ENCODE measurements around the gene MAMLD1.

The MAMLD1 gene

DNA sequence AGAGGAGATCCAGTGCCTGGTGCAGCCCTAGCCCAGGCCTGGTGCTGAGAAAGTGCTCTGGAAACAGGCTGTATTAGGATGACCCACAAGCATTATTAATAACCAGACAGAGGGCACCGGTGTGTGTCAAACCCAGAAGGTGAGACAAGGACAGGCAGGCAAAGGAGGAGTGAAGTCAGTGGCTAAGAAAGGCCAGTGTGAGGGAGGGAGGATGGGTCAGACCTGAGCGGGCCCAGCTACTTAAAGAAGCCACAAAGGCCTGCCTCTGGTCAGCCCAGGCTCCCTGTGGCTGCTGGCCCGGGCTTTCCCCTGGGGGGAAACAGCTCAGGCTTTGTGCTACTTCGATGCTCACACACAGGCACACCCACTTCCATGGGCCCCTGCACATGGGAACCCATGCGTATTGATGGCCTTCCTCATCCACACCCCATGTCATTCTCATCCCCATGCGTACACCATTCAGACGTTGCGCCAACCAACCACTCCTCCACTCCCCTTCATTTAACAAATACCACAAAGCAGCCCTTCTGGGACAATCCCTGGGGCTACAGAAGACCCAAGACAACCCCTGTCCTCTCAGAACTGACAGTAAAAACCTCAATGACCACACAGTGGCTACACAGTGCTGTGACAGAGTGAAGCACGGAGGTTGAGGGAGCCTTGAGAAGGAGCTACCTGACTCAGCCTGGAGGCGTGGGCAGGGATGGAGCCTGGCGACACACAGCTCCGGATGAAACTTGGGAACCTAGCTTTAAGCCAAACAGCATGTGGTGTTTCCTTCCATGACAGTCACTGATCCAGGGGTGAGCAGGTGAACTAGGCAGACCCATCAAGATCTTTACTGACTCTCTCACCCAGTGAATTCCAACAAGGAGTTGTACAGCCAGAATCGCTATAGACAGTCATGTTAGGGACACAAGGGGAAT, 180.4 kb downstream of the MAMLD1 start:
- no peak for DNase-seq

DNA sequence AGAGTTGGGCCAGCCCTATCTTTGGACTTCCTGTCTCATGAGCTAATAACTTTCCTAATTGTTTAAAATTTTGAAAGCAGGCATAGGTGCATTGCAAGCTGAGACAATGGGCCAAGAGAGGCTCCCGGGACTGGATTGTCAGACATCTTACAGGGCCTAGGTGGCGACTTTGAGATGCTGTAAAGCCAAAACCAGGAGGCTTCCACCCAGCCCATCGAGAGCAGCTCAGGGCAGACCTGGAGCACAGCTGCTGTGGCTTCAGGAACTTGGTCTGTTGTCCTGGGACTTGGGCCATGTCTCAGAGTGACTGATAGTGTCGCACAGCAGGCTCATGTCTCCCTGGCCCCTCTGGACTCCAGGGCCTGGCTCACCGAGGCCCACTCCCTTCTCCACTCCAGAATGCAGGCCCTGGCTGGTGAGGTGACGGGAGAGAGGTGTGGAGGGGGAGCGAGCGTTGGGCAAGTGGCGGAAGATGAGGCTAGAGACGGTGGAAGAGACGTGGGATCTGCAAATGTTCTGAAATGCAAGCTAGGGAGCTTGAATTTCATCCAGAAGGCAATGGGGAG, 181.2 kb downstream of the MAMLD1 start:
- peak; percentile 47 for DNase-seq

GRCh38 chrX:150544835-150545770, 182.0 kb downstream of the MAMLD1 start:
- DNase-seq, result no peak

- no peak for DNase-seq
These were observed 183.6 kb downstream of the MAMLD1 start for GRCh38 chrX:150546711-150547153.

DNA sequence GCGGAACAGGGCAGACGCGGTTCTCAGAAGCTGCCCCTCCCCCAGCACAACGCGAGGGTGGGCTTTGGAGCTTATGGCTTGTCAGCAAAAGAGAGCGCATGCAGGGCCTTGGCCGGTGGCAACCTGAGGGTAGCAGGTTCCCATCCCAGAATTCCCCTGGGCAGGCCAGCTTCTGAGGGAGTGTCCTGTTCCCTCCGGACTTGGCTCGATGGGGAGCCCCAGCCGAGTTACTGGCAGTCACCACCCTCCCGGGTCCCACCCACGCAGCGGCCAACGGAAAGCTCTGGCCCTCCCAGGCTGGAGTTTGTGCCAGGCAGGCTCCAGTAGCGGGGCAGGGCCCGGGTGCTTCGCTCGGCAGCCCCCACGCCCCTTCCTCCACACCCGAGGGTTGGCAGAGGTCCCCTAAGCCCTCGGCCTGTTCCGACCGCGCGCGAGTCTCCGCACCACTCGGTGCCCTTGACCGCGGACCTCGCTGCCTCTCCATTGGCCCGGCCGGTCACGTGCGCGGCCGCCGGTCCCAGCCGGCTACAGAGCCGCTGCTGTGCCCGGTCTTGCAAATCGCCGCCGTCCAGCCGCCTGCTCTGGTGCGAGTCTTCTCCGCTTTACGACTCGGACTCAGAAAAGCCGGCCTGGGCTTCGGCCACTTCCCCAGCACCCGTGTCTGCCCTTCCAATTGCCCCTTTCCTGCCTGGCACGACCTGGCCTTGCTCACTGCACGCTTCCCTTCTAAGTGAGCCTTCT, 184.4 kb downstream of the MAMLD1 start:
- DNase-seq, result no peak

DNA sequence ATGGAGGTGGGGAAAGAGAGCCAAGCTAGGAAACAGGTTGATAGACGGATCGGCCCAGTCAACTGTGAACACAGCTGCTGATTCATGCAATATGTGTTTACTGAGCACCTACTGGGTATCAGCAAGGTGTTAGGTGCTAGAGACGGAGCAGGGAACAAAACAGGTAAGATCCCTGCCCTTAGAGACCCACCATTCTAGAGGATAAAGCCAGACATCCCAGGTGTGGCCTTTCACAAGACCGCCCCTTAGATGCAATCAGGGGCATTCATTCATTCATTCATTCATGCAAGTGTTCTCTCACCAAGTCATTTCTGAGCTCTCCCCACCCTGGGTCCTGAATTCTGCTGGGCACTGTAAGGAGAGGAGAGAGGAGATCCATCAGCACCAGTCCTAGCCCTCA, 185.1 kb downstream of the MAMLD1 start:
- DNase-seq, result no peak

DNA sequence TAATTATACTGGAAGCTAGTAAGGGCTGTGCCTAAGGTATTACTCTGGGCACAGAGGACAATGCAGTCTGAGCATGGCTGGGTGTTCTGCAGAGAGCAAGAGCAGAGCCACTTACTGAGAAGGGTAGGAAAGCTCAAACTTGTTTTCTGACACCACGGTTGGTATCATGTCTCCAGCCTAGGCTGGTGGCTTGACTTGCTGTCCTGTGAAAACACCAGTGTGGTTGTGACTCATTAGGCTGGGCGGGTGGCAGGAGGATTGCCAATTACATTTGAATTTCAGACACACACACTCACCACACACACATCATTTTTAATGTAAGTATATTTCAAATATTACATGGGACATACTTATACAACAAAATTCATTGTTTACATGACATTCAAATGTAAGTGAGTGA, 185.6 kb downstream of the MAMLD1 start:
- no peak for DNase-seq

DNA sequence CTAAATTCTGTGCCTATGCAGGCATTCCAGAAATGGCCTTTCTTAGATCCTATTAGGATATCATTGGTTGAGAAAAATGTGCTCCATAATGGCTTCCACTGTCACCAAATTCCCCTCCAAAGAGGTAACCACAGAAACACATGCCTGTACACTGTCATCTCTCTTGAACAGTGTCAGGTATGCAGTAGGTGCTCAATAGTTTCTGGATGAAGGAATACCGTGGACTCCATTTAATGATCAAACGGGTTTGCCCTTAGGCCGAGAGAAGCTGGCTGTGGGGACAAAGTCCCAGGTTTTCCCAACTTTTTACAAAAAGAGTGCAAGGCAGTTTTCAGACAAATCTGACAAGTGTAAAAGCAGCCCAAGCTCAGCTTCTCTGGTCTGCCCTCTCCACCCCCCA, 188.8 kb downstream of the MAMLD1 start:
- no peak for DNase-seq

- no peak for DNase-seq
These were observed 195.3 kb downstream of the MAMLD1 start for GRCh38 chrX:150558424-150558823.

All from 8988T (cell line).